Karpas-422 (cell line): ENCODE results near the gene PGF. TPM values are rescaled to one million over a fixed set of nuclear protein-coding genes. Genes with fewer than 3 reads are reported as not detected.

Experiments
- DNase-seq: peaks from one replicate; pipeline ENCODE4 v3.0.0-alpha.2; 2015
- H2AFZ ChIP-seq: fragments of 200-600 bp; sonication (generic); 2 replicates; pipeline ENCODE4 v1.6.1; 2014; ENCODE audit warnings: antibody characterized with exemption, low read length, mixed read lengths
- H3K27ac ChIP-seq: fragments of 200-600 bp; sonication (generic); 2 replicates; pipeline ENCODE4 v1.5.1; 2014; ENCODE audit warnings: mild to moderate bottlenecking, low read length, moderate library complexity
- H3K27me3 ChIP-seq: fragments of 200-600 bp; sonication (generic); 2 replicates; pipeline ENCODE4 v1.6.1; 2014; ENCODE audit warnings: low read length, mixed read lengths
- H3K36me3 ChIP-seq: fragments of 200-600 bp; sonication (generic); 2 replicates; pipeline ENCODE4 v1.6.1; 2014; ENCODE audit warnings: low read length, mixed read lengths; ENCODE audit not compliant: insufficient read depth
- H3K4me1 ChIP-seq: fragments of 200-600 bp; sonication (generic); 2 replicates; pipeline ENCODE4 v1.6.1; 2014; ENCODE audit warnings: mild to moderate bottlenecking, low read length, mixed read lengths
- H3K4me2 ChIP-seq: fragments of 200-600 bp; sonication (generic); 2 replicates; pipeline ENCODE4 v1.6.1; 2014; ENCODE audit warnings: low read length, low read depth, mild to moderate bottlenecking; ENCODE audit not compliant: poor library complexity, severe bottlenecking
- H3K4me3 ChIP-seq: fragments of 200-600 bp; sonication (generic); 2 replicates; pipeline ENCODE4 v1.5.1; 2014; ENCODE audit warnings: mild to moderate bottlenecking, antibody characterized with exemption, low read length, mixed read lengths
- H3K79me2 ChIP-seq: fragments of 200-600 bp; sonication (generic); 2 replicates; pipeline ENCODE4 v1.6.1; 2014; ENCODE audit warnings: mild to moderate bottlenecking, low read length, mixed read lengths
- H3K9ac ChIP-seq: fragments of 200-600 bp; sonication (generic); 2 replicates; pipeline ENCODE4 v1.6.0; 2014; ENCODE audit warnings: low read length
- H3K9me2 ChIP-seq: fragments of 200-600 bp; sonication (generic), shearing (Covaris generic); replicated peaks from 2 replicates; pipeline ENCODE4 v1.6.0; 2014; ENCODE audit warnings: mild to moderate bottlenecking, low read length, moderate library complexity; ENCODE audit not compliant: insufficient read depth
- H3K9me3 ChIP-seq: fragments of 300-700, 200-600 bp; sonication (generic); 2 replicates; pipeline ENCODE4 v1.6.1; 2014; ENCODE audit warnings: low read length, mixed read lengths
- H4K20me1 ChIP-seq: fragments of 200-600 bp; sonication (generic); 2 replicates; pipeline ENCODE4 v1.6.1; 2014; ENCODE audit warnings: mild to moderate bottlenecking, antibody characterized with exemption, low read length, low read depth; ENCODE audit not compliant: insufficient read depth
- total RNA-seq: library from RNA; depleted of rRNA; stranded (reverse); fragments of >200 nt; shearing (Covaris generic); gene quantifications from 2 replicates; pipeline ENCODE4 v1.2.3, GENCODE V29; 2014; ENCODE audit warnings: low replicate concordance

Gene PGF
- total RNA-seq, 1 experiment from 2014 or later: 3.5 TPM

DNA sequence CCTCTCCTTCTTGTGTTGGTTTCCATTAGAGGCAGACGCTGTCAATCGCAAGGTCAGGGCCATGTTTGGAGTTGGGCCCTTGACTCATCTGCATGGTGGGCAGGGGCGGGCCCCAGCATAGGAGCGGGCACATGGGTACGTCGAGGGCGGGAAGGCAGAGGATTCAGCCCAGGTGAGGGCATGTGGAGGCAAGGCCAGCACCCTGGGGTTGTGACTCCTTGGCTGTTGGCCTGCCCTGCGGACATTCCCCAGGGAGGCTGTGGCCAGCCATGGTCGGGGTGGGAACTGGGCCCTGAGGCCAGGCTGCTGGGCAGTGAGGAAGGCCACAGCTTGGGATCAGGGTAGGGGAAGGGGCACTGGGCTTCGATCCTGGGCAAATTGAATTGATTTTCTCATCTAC, 42.6 kb downstream of the PGF start:
- DNase-seq: no peak
- no peaks in the 10 kb centered on the region for H4K20me1 ChIP-seq
- peaks cover 18% of the 10 kb centered on the region for H3K4me1 ChIP-seq
- H3K79me2 ChIP-seq: no peaks in the 10 kb centered on the region
- H3K9ac ChIP-seq: no peak overlapping the region
- H3K36me3 ChIP-seq: no peaks in the 10 kb centered on the region
- no peak overlapping the region for H2AFZ ChIP-seq
- no peaks in the 10 kb centered on the region for H3K9me2 ChIP-seq
- no peaks in the 10 kb centered on the region for H3K9me3 ChIP-seq
- no peaks in the 10 kb centered on the region for H3K27me3 ChIP-seq
- H3K27ac ChIP-seq: no peak overlapping the region
- no peak overlapping the region for H3K4me3 ChIP-seq
- no peak overlapping the region for H3K4me2 ChIP-seq

DNA sequence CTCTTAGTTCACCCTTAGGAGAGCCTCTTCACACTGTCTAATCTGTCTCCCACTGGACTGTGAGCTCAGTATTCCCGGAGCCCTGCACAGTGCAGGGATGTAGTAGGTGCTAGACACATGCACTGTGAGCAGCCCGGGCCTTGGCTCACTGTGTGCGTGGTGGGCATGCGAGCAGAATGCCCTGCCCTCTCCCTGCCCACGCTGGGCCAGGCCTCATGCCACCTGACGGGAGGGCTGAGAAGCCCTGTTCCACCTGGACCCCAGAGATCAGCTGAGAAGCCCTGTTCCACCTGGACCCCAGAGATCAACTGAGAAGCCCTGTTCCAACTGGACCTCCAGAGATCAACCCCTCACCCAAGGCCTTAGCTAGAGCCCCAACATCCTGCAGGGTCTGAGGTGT, 43.3 kb downstream of the PGF start:
- Histone ChIP-seq H3K4me1 (peaks cover 18% of the 10 kb centered on the region), H4K20me1 (no peaks in the 10 kb centered on the region), H3K27me3 (no peaks in the 10 kb centered on the region), H3K4me3 (no peak overlapping the region), H2AFZ (no peak overlapping the region), H3K27ac (no peak overlapping the region), H3K79me2 (no peaks in the 10 kb centered on the region), H3K36me3 (no peaks in the 10 kb centered on the region), H3K9me2 (no peaks in the 10 kb centered on the region), H3K9me3 (no peaks in the 10 kb centered on the region), H3K9ac (no peak overlapping the region), H3K4me2 (no peak overlapping the region)
- no peak for DNase-seq

DNA sequence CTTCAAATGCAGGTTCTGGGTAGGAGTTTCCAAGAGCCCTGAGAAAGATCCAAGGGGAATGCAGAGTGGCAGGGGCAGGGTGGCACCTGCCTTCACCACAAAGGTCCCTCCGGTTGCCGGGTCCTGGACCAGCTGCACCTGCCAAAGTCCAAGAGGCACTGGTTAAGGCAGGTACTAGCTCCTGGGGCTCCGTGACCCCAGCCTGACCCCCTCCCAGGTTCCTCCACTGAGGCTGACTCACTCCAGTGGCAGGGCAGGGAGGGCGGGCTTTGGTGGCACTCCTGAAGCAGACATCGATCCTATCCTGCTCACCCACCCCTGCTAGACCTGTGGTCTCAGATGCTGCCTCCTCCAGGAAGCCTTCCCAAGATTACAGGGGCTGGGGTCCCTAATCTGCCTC, 43.7 kb downstream of the PGF start:
- no peak overlapping the region for H3K4me2 ChIP-seq
- H2AFZ ChIP-seq: no peak overlapping the region

DNA sequence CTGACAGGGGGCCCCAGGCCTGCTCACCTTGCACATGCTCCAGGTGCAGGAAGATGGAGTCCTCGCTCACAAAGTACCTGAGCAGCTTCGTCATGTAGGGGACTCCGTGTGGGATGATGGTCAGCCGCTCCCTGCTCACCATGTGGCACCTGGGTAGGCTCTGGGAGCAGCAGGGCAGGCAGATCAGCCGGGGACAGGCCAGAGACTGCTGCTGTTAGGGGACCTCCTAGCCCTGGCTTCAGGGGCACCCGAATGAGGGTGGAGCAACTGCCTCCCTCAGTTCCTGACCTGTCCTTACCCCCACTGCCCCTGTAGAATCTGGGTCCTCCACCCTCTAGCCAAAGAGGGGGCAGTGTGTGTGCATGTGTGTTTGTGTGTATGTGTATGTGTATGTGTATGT, 44.2 kb downstream of the PGF start:
- Histone ChIP-seq H3K36me3 (peaks cover 5% of the 10 kb centered on the region; the same call in 1 of the 2 replicates), H4K20me1 (no peaks in the 10 kb centered on the region), H3K9ac (no peak overlapping the region), H2AFZ (no peak overlapping the region), H3K9me2 (no peaks in the 10 kb centered on the region), H3K4me1 (peaks cover 25% of the 10 kb centered on the region), H3K4me2 (no peak overlapping the region), H3K9me3 (no peaks in the 10 kb centered on the region), H3K27ac (no peak overlapping the region), H3K4me3 (no peak overlapping the region), H3K79me2 (no peaks in the 10 kb centered on the region), H3K27me3 (no peaks in the 10 kb centered on the region)
- no peak for DNase-seq

More for the DNA sequence above, 43.7 kb downstream of the PGF start:
- H3K27ac ChIP-seq: no peak overlapping the region
- no peaks in the 10 kb centered on the region for H3K9me3 ChIP-seq
- no peak overlapping the region for H3K4me3 ChIP-seq
- H4K20me1 ChIP-seq: no peaks in the 10 kb centered on the region
- H3K27me3 ChIP-seq: no peaks in the 10 kb centered on the region
- DNase-seq: no peak
- no peaks in the 10 kb centered on the region for H3K9me2 ChIP-seq
- H3K4me1 ChIP-seq: peaks cover 22% of the 10 kb centered on the region
- H3K9ac ChIP-seq: no peak overlapping the region
- H3K79me2 ChIP-seq: no peaks in the 10 kb centered on the region
- peaks cover 1% of the 10 kb centered on the region; the same call in 1 of the 2 replicates for H3K36me3 ChIP-seq

DNA sequence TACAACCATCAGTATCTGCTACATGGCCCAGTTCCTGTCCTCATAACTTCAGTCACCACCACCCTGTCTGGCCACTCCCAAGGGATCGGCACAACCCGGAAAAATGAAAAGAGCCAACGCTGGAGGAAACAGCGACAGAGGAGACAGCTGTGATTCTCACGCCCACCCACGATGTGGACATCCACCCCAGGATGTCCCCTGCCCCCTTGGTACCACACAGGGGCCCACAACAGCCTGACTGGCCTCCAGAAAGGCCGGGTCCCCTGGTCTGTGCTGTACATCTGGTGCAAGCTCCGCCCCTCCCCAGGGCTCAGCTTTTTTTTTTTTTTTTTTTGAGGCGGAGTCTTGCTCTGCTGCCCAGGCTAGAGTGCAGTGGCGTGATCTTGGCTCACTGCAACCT, 44.8 kb downstream of the PGF start:
- Histone ChIP-seq H3K9me3 (no peaks in the 10 kb centered on the region), H2AFZ (no peak overlapping the region), H3K9ac (no peak overlapping the region), H3K27me3 (no peaks in the 10 kb centered on the region), H4K20me1 (no peaks in the 10 kb centered on the region), H3K4me3 (no peak overlapping the region), H3K4me2 (no peak overlapping the region), H3K36me3 (peaks cover 8% of the 10 kb centered on the region; the same call in 1 of the 2 replicates), H3K27ac (no peak overlapping the region), H3K79me2 (no peaks in the 10 kb centered on the region), H3K4me1 (peaks cover 27% of the 10 kb centered on the region), H3K9me2 (no peaks in the 10 kb centered on the region)
- DNase-seq: peak; percentile 77

DNA sequence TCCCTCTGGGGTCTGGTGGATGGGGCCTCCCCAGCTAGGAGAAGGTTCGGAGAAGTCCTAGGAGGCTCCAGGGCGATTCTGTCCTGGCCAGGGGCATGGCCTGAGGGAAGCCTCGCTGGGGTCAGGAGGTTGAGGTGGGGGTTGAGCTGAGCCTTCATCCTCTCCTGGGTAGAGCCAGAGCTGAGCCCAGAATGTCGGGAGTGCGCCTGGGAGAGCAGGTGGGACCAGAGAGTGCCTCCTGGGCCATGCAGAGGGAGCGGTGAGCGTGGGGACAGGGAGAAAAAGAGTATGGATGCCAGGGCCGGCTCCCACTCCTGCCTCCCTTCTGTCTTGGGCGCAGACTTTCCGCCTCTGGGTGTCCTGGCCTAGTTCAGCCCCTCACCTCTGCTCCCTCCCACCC, 45.5 kb downstream of the PGF start:
- Histone ChIP-seq H3K27ac (no peak overlapping the region), H3K4me1 (peaks cover 29% of the 10 kb centered on the region), H3K36me3 (peaks cover 8% of the 10 kb centered on the region; the same call in 1 of the 2 replicates), H2AFZ (no peak overlapping the region), H3K4me2 (no peak overlapping the region), H3K79me2 (no peaks in the 10 kb centered on the region), H3K4me3 (no peak overlapping the region), H3K9ac (no peak overlapping the region), H3K27me3 (no peaks in the 10 kb centered on the region), H3K9me2 (no peaks in the 10 kb centered on the region), H3K9me3 (no peaks in the 10 kb centered on the region), H4K20me1 (no peaks in the 10 kb centered on the region)
- no peak for DNase-seq

DNA sequence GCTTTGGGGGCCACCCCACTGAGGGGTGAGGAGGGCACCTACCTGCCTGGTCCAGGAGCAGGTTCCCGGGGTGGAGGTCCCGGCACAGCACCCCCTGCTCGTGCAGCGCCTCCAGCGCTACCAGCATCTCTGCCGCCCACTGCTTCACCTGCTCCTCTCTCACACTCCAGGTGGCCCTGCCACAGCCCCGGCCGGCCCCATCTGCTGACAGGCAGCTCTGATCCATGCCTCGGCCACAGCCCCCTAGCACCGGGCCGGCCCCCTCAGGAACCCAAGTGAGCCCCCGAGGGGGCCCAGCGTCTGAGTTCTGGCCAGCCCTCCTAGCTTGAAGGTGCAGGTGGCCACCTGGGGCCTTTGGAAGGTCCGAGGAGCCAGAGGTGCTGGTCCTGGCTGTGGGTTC, 45.9 kb downstream of the PGF start:
- peaks cover 12% of the 10 kb centered on the region; the same call in 1 of the 2 replicates for H3K36me3 ChIP-seq
- H3K27me3 ChIP-seq: no peaks in the 10 kb centered on the region
- H2AFZ ChIP-seq: no peak overlapping the region
- no peak overlapping the region for H3K4me3 ChIP-seq
- H3K4me1 ChIP-seq: peaks cover 33% of the 10 kb centered on the region
- DNase-seq: no peak
- no peaks in the 10 kb centered on the region for H3K79me2 ChIP-seq
- no peaks in the 10 kb centered on the region for H4K20me1 ChIP-seq
- no peak overlapping the region for H3K4me2 ChIP-seq
- no peak overlapping the region for H3K27ac ChIP-seq
- H3K9ac ChIP-seq: no peak overlapping the region
- H3K9me3 ChIP-seq: no peaks in the 10 kb centered on the region
- H3K9me2 ChIP-seq: no peaks in the 10 kb centered on the region

DNA sequence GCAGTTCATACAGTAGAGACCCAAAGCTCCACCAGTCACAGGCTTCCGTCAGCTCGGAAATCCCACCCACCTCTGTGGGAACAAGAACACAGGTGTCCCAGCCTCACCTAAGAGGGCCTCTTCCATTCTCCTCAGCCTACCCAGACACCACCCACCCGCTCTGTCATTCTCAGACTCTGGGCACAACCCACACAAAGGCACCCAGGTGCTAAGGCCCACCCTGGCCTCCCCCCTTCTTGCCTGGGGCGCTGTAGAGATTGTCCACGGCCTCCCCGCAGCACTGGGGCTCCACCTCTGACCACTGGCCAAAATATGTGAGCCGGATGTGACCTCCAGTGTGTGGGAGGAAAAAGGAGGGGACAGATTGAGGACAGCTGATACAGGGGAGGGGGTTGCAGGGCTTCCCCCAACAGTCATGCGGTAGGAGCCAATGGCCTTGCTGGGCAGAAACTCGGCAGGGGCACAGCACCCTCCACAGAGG, 46.5 kb downstream of the PGF start:
- no peaks in the 10 kb centered on the region for H4K20me1 ChIP-seq
- H3K4me1 ChIP-seq: peaks cover 33% of the 10 kb centered on the region
- peaks cover 18% of the 10 kb centered on the region; the same call in 1 of the 2 replicates for H3K36me3 ChIP-seq
- H3K4me3 ChIP-seq: no peak overlapping the region
- H3K27ac ChIP-seq: no peak overlapping the region
- no peaks in the 10 kb centered on the region for H3K79me2 ChIP-seq
- no peaks in the 10 kb centered on the region for H3K9me2 ChIP-seq
- no peaks in the 10 kb centered on the region for H3K27me3 ChIP-seq
- H3K9ac ChIP-seq: no peak overlapping the region
- no peaks in the 10 kb centered on the region for H3K9me3 ChIP-seq
- H2AFZ ChIP-seq: no peak overlapping the region
- DNase-seq: no peak
- no peak overlapping the region for H3K4me2 ChIP-seq

DNA sequence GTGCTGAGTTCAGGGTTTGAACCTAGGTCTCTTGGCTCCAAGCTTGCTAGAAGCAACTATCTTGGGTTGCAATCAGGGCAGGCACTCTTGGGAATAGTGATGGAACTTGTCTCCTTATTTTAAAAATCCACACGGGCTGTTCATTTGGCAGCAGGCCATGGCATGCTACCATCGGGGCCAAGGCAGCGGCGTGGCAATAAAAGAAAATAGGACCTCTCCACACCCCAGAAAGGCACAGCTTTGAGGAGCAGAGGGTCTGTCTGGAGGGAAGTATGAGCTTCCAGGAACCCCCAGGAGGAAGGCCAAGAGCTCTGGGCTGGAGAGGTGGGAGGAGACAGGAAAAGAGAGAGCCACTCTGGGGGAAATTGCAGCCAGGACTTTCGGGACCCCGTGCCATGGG, 47.7 kb downstream of the PGF start:
- DNase-seq: no peak
- no peaks in the 10 kb centered on the region for H4K20me1 ChIP-seq
- H3K79me2 ChIP-seq: no peaks in the 10 kb centered on the region
- no peak overlapping the region for H3K9ac ChIP-seq
- H3K4me3 ChIP-seq: no peak overlapping the region
- H3K9me3 ChIP-seq: no peaks in the 10 kb centered on the region
- no peaks in the 10 kb centered on the region for H3K27me3 ChIP-seq
- peaks cover 41% of the 10 kb centered on the region for H3K4me1 ChIP-seq
- no peaks in the 10 kb centered on the region for H3K9me2 ChIP-seq
- peaks cover 24% of the 10 kb centered on the region for H3K36me3 ChIP-seq
- H2AFZ ChIP-seq: no peak overlapping the region
- no peak overlapping the region for H3K27ac ChIP-seq
- no peak overlapping the region for H3K4me2 ChIP-seq
